ENCODE results near the gene SLC2A5. TPM values are rescaled to one million over a fixed set of nuclear protein-coding genes. Genes with fewer than 3 reads are reported as not detected.

The SLC2A5 gene
- total and polyA plus RNA-seq, 2 of the 4 experiments (the other 2 are of a cell fraction), result 0.03 to 0.18 TPM

DNA sequence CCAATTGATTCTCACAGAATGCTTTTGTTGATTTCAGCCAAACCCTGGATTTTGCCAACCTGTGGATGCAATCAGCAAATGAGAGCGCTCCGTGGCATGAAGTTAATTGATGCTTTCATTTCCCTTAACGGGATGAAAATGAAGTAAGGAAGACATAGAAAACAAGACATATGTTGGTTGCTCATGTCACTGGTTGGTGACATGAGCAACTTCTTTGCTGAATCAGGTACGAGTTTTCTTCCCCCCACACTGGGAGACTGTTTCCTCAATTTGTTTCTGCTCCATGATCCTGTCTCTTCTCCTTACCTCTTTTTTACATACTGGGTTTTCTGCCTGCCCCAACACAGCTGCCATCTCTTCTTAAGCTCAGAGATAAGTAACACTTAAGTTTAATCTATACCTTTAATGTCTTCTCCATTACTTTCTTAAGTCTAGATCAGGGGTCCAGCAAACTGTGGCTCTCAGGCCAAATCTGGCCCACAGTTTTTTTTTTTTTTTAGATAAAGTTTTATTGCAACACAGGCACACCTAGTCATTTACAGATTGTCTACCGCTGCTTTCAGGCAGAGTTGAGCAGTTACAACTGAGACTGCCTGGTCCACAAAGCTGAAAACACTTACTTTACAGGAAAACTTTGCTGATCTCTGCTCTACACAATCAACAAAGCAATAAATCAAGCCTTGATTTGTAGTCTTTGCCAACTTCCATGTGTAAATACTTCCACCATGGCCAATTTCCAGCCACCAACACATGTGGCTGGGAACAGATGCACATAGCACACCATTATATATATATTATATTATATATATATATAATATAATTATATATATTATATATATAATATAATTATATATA is 46.1 kb upstream of the SLC2A5 start:
- no peak overlapping the region for H2AK5ac ChIP-seq (ENCODE audit: low read depth, low read length)
- no peak overlapping the region for H4K91ac ChIP-seq (ENCODE audit: insufficient read depth, low read depth, low read length)
- ATAC-seq (ENCODE audit: low read depth) (no peak), DNase-seq (peak; percentile 13)
- no peaks in the 10 kb centered on the region; the same call in none of the 2 replicates for H4K20me1 ChIP-seq (ENCODE audit: insufficient read depth, low read length)
- intact Hi-C loops (cut with micrococcal nuclease), result no loop called here
- no peaks in the 10 kb centered on the region for H3K27me3 ChIP-seq (ENCODE audit: control insufficient read depth, insufficient read depth, low read length)
- no peak overlapping the region for H2AK9ac ChIP-seq (replicated peaks; ENCODE audit: low read depth, low read length, poor library complexity)
- H2AFZ ChIP-seq (replicated peaks; ENCODE audit: low read length, poor library complexity), result no peak overlapping the region
- no peak overlapping the region for H2BK20ac ChIP-seq (ENCODE audit: low read depth, low read length)
- H3K14ac ChIP-seq (replicated peaks; ENCODE audit: low read depth, low read length), result no peak overlapping the region
- ChIA-PET POLR2A (ENCODE audit: unreplicated experiment) (no interaction called here), CTCF (interaction anchor here (0.6 kb wide), 3 partner anchors 25 to 1124 kb away, joined by 3 to 4 read pairs (median 4); no protein-coding TSS in a partner anchor)
- no peaks in the 10 kb centered on the region; the same call in 1 of the 2 replicates for H3K36me3 ChIP-seq (ENCODE audit: control insufficient read depth, insufficient read depth, low read length)
- H3K9ac ChIP-seq (ENCODE audit: low read depth, low read length), result no peak overlapping the region
- dilution Hi-C loops (cut with HindIII; ENCODE audit: low sequenced_read_pairs, unreplicated experiment), result no loop called here
- no peak overlapping the region for H2BK15ac ChIP-seq (ENCODE audit: low read depth, low read length)
- H3K4me3 ChIP-seq (ENCODE audit: insufficient read depth, low read depth, low read length), result no peak overlapping the region
- H3K56ac ChIP-seq (ENCODE audit: extremely low read depth, insufficient read depth, low read length), result no peak overlapping the region
- no CpG with 5 or more reads among the region's 5 CpGs for WGBS, 2 experiments (ENCODE audit: extremely low coverage in 2 of 2, insufficient read length in 1 of 2)
- no peak overlapping the region for H3K4ac ChIP-seq (ENCODE audit: low read depth, low read length)
- H3K4me2 ChIP-seq (ENCODE audit: low read depth, low read length), result no peak overlapping the region
- no peak for TF ChIP-seq MAZ (IDR thresholded peaks at IDR 0.05; ENCODE audit: borderline replicate concordance, low read depth, low read length)
- TF ChIP-seq CHD1 (IDR thresholded peaks at IDR 0.05; ENCODE audit: low read depth, low read length), result no peak
- TF ChIP-seq SMC3 (IDR thresholded peaks at IDR 0.05; ENCODE audit: low read depth, low read length), result no peak
- TF ChIP-seq BHLHE40 (IDR thresholded peaks at IDR 0.05; ENCODE audit: low read depth, low read length), result no peak
- no peak for TF ChIP-seq CEBPB (IDR thresholded peaks at IDR 0.05; ENCODE audit: low read depth, low read length)
- TF ChIP-seq MAFK (IDR thresholded peaks at IDR 0.05; ENCODE audit: low read depth, low read length), result no peak
- no peak for TF ChIP-seq FOS (IDR thresholded peaks at IDR 0.05; ENCODE audit: low read depth, low read length)
- no peak for TF ChIP-seq RAD21 (IDR thresholded peaks at IDR 0.05; ENCODE audit: low read length)
- TF ChIP-seq, protein P1, sequence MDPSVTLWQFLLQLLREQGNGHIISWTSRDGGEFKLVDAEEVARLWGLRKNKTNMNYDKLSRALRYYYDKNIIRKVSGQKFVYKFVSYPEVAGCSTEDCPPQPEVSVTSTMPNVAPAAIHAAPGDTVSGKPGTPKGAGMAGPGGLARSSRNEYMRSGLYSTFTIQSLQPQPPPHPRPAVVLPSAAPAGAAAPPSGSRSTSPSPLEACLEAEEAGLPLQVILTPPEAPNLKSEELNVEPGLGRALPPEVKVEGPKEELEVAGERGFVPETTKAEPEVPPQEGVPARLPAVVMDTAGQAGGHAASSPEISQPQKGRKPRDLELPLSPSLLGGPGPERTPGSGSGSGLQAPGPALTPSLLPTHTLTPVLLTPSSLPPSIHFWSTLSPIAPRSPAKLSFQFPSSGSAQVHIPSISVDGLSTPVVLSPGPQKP (IDR thresholded peaks at IDR 0.05; ENCODE audit: borderline replicate concordance, low read depth, low read length), result no peak
- no peak for TF ChIP-seq RFX5 (IDR thresholded peaks at IDR 0.05; ENCODE audit: low read depth, low read length)
- no peak for TF ChIP-seq MXI1 (IDR thresholded peaks at IDR 0.05; ENCODE audit: borderline replicate concordance, low read depth, low read length)
- no peak overlapping the region for H3K18ac ChIP-seq (ENCODE audit: low read depth, low read length)
- in situ Hi-C loops (cut with MboI; ENCODE audit: low sequenced_read_pairs), result no loop called here
- H4K8ac ChIP-seq (ENCODE audit: low read depth in 2 of 2, low read length in 2 of 2), result no peak overlapping the region
- BruUV-seq (replicated peaks), result no TSS peak
- H3K79me1 ChIP-seq (ENCODE audit: low read depth in 1 of 2, low read length in 2 of 2), result peaks cover 0 to 3% of the 10 kb centered on the region in 2 experiments; a peak in 1 of 4 replicates
- peaks cover 2% of the 10 kb centered on the region; the same call in 1 of the 2 replicates for H3K4me1 ChIP-seq (ENCODE audit: control insufficient read depth, insufficient read depth, low read length)
- no peak overlapping the region for H4K5ac ChIP-seq (ENCODE audit: low read depth, low read length)
- H3K27ac ChIP-seq (ENCODE audit: insufficient read depth, low read length), result no peak overlapping the region
- no peak overlapping the region for H2BK5ac ChIP-seq (ENCODE audit: low read depth, low read length, poor library complexity, severe bottlenecking)
- no peaks in the 10 kb centered on the region for H3K9me1 ChIP-seq (ENCODE audit: insufficient read depth, low read length)
- H3K9me3 ChIP-seq (ENCODE audit: control insufficient read depth, insufficient read depth, low read length), result no peaks in the 10 kb centered on the region
- H3K23ac ChIP-seq (ENCODE audit: low read depth, low read length), result no peak overlapping the region
- H2BK120ac ChIP-seq (ENCODE audit: low read depth, low read length), result no peak overlapping the region
